K562 (cell line): ENCODE measurements around the gene SCPEP1. TPM values are rescaled to one million over a fixed set of nuclear protein-coding genes. Genes with fewer than 3 reads are reported as not detected.
A peak's percentile ranks its signal among the peaks of the same experiment; 100 is the strongest.

Experiments
- ATAC-seq: fragments of 200-7000 bp; cut with Tn5 transposase; 3 replicates; pipeline ENCODE4 v1.9.1; 2020; ENCODE audit warnings: moderate library complexity
- Bru-seq: library from RNA; stranded (reverse); fragments of 400-500 nt; gene quantifications from one replicate; lab custom pipeline; 2021; lab: Mats Ljungman, UMichigan
- BruChase-seq, 2 experiments: library from RNA; stranded (reverse); fragments of 400-500 nt; gene quantifications; one replicate each; lab custom pipeline; 2021; lab: Mats Ljungman, UMichigan
- BruUV-seq: library from RNA; stranded (reverse); fragments of 400-500 nt; replicated peaks from 2 replicates; lab custom pipeline; 2021; lab: Mats Ljungman, UMichigan
- CTCF ChIA-PET: fragments of 300-600 bp; formaldehyde crosslinking; extraction: SDS; loops from one replicate; lab custom pipeline; 2021; ENCODE audit warnings: low intra/inter-chr PET ratio; lab: Yijun Ruan, JAX
- POLR2A ChIA-PET: fragments of 300-600, 350-650 bp; sonication (Branson Sonifier 250); formaldehyde crosslinking; extraction: SDS; loops from one replicate; lab custom pipeline; 2021; ENCODE audit warnings: antibody characterized with exemption, inconsistent platforms; lab: Yijun Ruan, JAX
- DNase-seq, 4 experiments: peaks; one replicate each; pipeline versions ENCODE4 v3.0.0 to v3.0.0-alpha.2; 2011 to 2018; ENCODE audit warnings: low spot score in 3 of 4, mixed read lengths in 3 of 4; ENCODE audit errors: extremely low read depth in 1 of 4
- FAIRE-seq: peaks from 2 replicates; lab custom pipeline; 2011; peaks lifted over from hg19 to GRCh38; lab: Jason Lieb, UNC
- H2AFZ ChIP-seq: 2 replicates; pipeline ENCODE4 v1.6.0; 2011; ENCODE audit warnings: low read depth, low read length, control low read depth, inconsistent platforms
- H3K27ac ChIP-seq: fragments of 200-600 bp; 3 replicates; pipeline ENCODE4 v1.8.0; 2011; ENCODE audit warnings: low read depth, mild to moderate bottlenecking, control low read depth, inconsistent platforms, low read length, moderate library complexity, mixed read lengths; ENCODE audit errors: extremely low read depth
- H3K27me3 ChIP-seq, 2 experiments: fragments of 300-600 bp in 1 of 2; 2 replicates in 1 of 2; 3 replicates in 1 of 2; pipeline versions ENCODE4 v1.6.0 to v1.8.0; 2011; ENCODE audit warnings: inconsistent platforms in 2 of 2, low read length in 2 of 2, mild to moderate bottlenecking in 1 of 2, mixed read lengths in 1 of 2, moderate library complexity in 1 of 2; ENCODE audit not compliant: control insufficient read depth in 2 of 2, insufficient read depth in 2 of 2
- H3K36me3 ChIP-seq: fragments of 300-600 bp; 3 replicates; pipeline ENCODE4 v1.8.0; 2011; ENCODE audit warnings: mild to moderate bottlenecking, low read length, inconsistent platforms; ENCODE audit not compliant: control insufficient read depth, insufficient read depth
- H3K4me1 ChIP-seq, 2 experiments: fragments of 200-600 bp in 1 of 2; replicated peaks in 1 of 2; 2 replicates in 1 of 2; 3 replicates in 1 of 2; pipeline versions ENCODE4 v1.5.1 to v1.8.0; 2011; ENCODE audit warnings: inconsistent platforms in 2 of 2, low read length in 2 of 2, mild to moderate bottlenecking in 1 of 2, mixed read lengths in 1 of 2, moderate library complexity in 1 of 2; ENCODE audit not compliant: control insufficient read depth in 2 of 2, insufficient read depth in 2 of 2
- H3K4me2 ChIP-seq: 2 replicates; pipeline ENCODE4 v1.6.1; 2011; ENCODE audit warnings: low read length, control low read depth, inconsistent platforms, mixed read lengths; ENCODE audit not compliant: insufficient read depth
- H3K4me3 ChIP-seq: fragments of 200-600 bp; sonication (generic), shearing (Covaris generic); 2 replicates; pipeline ENCODE4 v1.5.1; 2016; ENCODE audit warnings: control low read depth, inconsistent platforms
- H3K79me2 ChIP-seq: fragments of 200-600 bp; 3 replicates; pipeline ENCODE4 v1.8.0; 2011; ENCODE audit warnings: low read length, inconsistent platforms; ENCODE audit not compliant: control insufficient read depth, insufficient read depth
- H3K9ac ChIP-seq, 2 experiments: 2 replicates each; pipeline versions ENCODE4 v1.6.0 to v1.6.1; 2011; ENCODE audit warnings: low read depth in 2 of 2, low read length in 2 of 2, control low read depth in 1 of 2, inconsistent platforms in 1 of 2, mild to moderate bottlenecking in 1 of 2, mixed read lengths in 1 of 2; ENCODE audit not compliant: insufficient read depth in 1 of 2
- H3K9me1 ChIP-seq: one replicate; pipeline ENCODE4 v1.6.0; 2011; ENCODE audit warnings: inconsistent platforms, mild to moderate bottlenecking, low read length, moderate library complexity; ENCODE audit not compliant: control insufficient read depth, insufficient read depth
- H3K9me3 ChIP-seq: replicated peaks from 2 replicates; pipeline ENCODE4 v1.5.1; 2011; ENCODE audit warnings: low read depth, low read length, inconsistent platforms; ENCODE audit not compliant: control insufficient read depth, insufficient read depth
- H4K20me1 ChIP-seq: replicated peaks from 2 replicates; pipeline ENCODE4 v1.6.1; 2011; ENCODE audit warnings: low read length, inconsistent platforms, mixed read lengths; ENCODE audit not compliant: control insufficient read depth, insufficient read depth
- ETV5 ChIP-seq: sonication (generic); formaldehyde crosslinking; IDR thresholded peaks from 2 replicates; pipeline ENCODE4 v1.4.0; 2020; ENCODE audit warnings: low read depth, mild to moderate bottlenecking, missing genetic modification reagents
- GTF2F1 ChIP-seq: IDR thresholded peaks from 2 replicates; pipeline ENCODE4 v1.6.1; 2011; ENCODE audit warnings: low read depth, low read length, improper control_type of control experiment
- PHF20 ChIP-seq: fragments of 450-650 bp; IDR thresholded peaks from 2 replicates; pipeline ENCODE4 v1.6.1; 2018; ENCODE audit not compliant: partially characterized antibody
- PHF8 ChIP-seq: fragments of 200-600 bp; sonication (generic); IDR thresholded peaks from 2 replicates; pipeline ENCODE4 v1.6.1; 2012; ENCODE audit warnings: mixed run types, mild to moderate bottlenecking, inconsistent platforms, low read length, moderate library complexity, borderline replicate concordance
- SMARCA5 ChIP-seq: fragments of 450-650 bp; IDR thresholded peaks from 2 replicates; pipeline ENCODE4 v1.6.1; 2016
- TBP ChIP-seq: optimal IDR thresholded peaks from 2 replicates; pipeline ENCODE3; 2011; ENCODE audit warnings: low read depth, low read length, improper control_type of control experiment
- WGBS: fragments of 100-300 bp; shearing (Covaris generic); methylation state at CpG from one replicate; pipeline ENCODE4 v1.1.6; 2016; ENCODE audit warnings: low coverage, mixed read lengths; ENCODE audit not compliant: insufficient coverage; ENCODE audit errors: missing lambda C conversion rate; 5-methylcytosine and 5-hydroxymethylcytosine counted together
- in situ Hi-C: fragments of 300-500 bp; cut with MboI; formaldehyde crosslinking; loops from 4 replicates; pipeline ENCODE4 v1.15.0; 2018; ENCODE audit warnings: inconsistent platforms, mixed read lengths
- intact Hi-C: fragments of 100-400 bp; cut with micrococcal nuclease; formaldehyde crosslinking; loops from 2 replicates; pipeline ENCODE4 v1.14.2; 2022
- long read RNA-seq, 3 experiments: library from polyadenylated mRNA in 2 of 3; library from RNA in 1 of 3; unstranded in 2 of 3; stranded (forward) in 1 of 3; transcript quantifications; one replicate each; pipeline ENCODE4 v2.0.0, GENCODE V29; 2019 to 2022
- polyA minus RNA-seq, 3 experiments: library from RNA; depleted of rRNA, polyadenylated mRNA; stranded (reverse); fragments of >200 nt; gene quantifications; 2 replicates each; pipeline ENCODE4 v1.2.3, GENCODE V29; 2011
- polyA plus RNA-seq, 8 experiments: library from polyadenylated mRNA; depleted of rRNA in 4 of 8; stranded (reverse) in 5 of 8; unstranded in 3 of 8; fragments of >200 nt; fragmentation: Nextera tagmentation in 2 of 8; fragmentation: Illumina TruSeq in 1 of 8; extraction: Ambion mirVana in 2 of 8; extraction: Trizol in 1 of 8; gene quantifications; 2 replicates each; pipeline versions ENCODE4 v1.2.1 to v1.2.3, GENCODE V29; 2011 to 2014; ENCODE audit warnings: inconsistent platforms in 1 of 8, missing spikeins in 1 of 8
- total RNA-seq, 7 experiments: library from RNA; depleted of rRNA in 6 of 7; stranded (reverse); fragments of >200 nt in 6 of 7; fragmentation: Illumina TruSeq in 2 of 7; extraction: Trizol in 2 of 7; gene quantifications; 2 replicates each; pipeline versions ENCODE4 v1.2.1 to v1.2.3, GENCODE V29; 2011 to 2021; ENCODE audit warnings: low replicate concordance in 1 of 7

Gene SCPEP1
- total RNA-seq (2011; cell fraction: chromatin; rRNA removed; ENCODE audit: low replicate concordance), result 13.2 and 19.1 TPM in 2 replicates
- 15.3 and 21.4 TPM in 2 replicates for total RNA-seq (2011; cell fraction: nucleolus; rRNA removed)
- total RNA-seq (2011; cell fraction: nucleoplasm; rRNA removed), result 16.1 and 19.9 TPM in 2 replicates
- 5.1 and 5.8 TPM in 2 replicates for total RNA-seq (2014; rRNA removed)
- total RNA-seq (2014; rRNA removed; fragmentation: Illumina TruSeq; extraction: Trizol), result 5.7 and 8.2 TPM in 2 replicates
- 7.2 and 7.8 TPM in 2 replicates for total RNA-seq (2015; rRNA removed; fragmentation: Illumina TruSeq; extraction: Trizol)
- 8.1 and 10.0 TPM in 2 replicates for total RNA-seq (2021)
- polyA plus RNA-seq (2011; rRNA removed), result 8.1 TPM in 2 replicates
- polyA plus RNA-seq (2011; cell fraction: cytosol; rRNA removed), result 4.1 and 5.1 TPM in 2 replicates
- polyA plus RNA-seq (2011; cell fraction: nucleus; rRNA removed), result 12.2 and 20.2 TPM in 2 replicates
- polyA plus RNA-seq (2012), result 9.6 and 13.4 TPM in 2 replicates
- 6.6 TPM in 2 replicates for polyA plus RNA-seq (2014; fragmentation: Illumina TruSeq; extraction: Trizol)
- 10 to 100 TPM; 12.2 to 14.8 TPM for polyA plus RNA-seq (2014; fragmentation: Nextera tagmentation; extraction: Ambion mirVana)
- polyA plus RNA-seq (2014; rRNA removed), result 5.4 and 6.8 TPM in 2 replicates
- polyA minus RNA-seq (2011; rRNA and poly(A)+ RNA removed), result 2.9 and 4.1 TPM in 2 replicates
- 2.6 and 3.1 TPM in 2 replicates for polyA minus RNA-seq (2011; cell fraction: cytosol; rRNA and poly(A)+ RNA removed)
- polyA minus RNA-seq (2011; cell fraction: nucleus; rRNA and poly(A)+ RNA removed), result 3.3 and 4.4 TPM in 2 replicates
- percentile 48 among the genes with signal in this experiment for Bru-seq, nascent RNA
- BruChase-seq, experiment 1, labeled RNA remaining after a 2-hour chase, result percentile 46 among the genes with signal in this experiment
- BruChase-seq, experiment 2, labeled RNA remaining after a 6-hour chase, result percentile 53 among the genes with signal in this experiment
- long read RNA-seq, experiment 1, transcript SCPEP1-201 (13 exons, 1,942 nt), result major isoform, 20 of 23 reads
- long read RNA-seq, experiment 1, partial matches to known transcripts, result 1 of 23 reads
- long read RNA-seq, experiment 1, other reads (novel, unspliced or antisense), result 2 of 23 reads
- long read RNA-seq, experiment 2, transcript SCPEP1-201 (13 exons, 1,942 nt), result major isoform, 6 of 8 reads
- long read RNA-seq, experiment 2, partial matches to known transcripts, result 2 of 8 reads
- long read RNA-seq, experiment 2, other reads (novel, unspliced or antisense), result 0 of 8 reads
- long read RNA-seq, experiment 3, transcript SCPEP1-201 (13 exons, 1,942 nt), result major isoform, 8 of 10 reads
- long read RNA-seq, experiment 3, partial matches to known transcripts, result 0 of 10 reads
- long read RNA-seq, experiment 3, other reads (novel, unspliced or antisense), result 2 of 10 reads

GRCh38 chr17:56977673-56978395 is at the start of gene SCPEP1:
Gene SCPEP1 (plus strand): TSS chr17:56978131. CDS start chr17:56978160, 29 bp downstream.
- Histone ChIP-seq H3K4me2 (peak within 1 kb of the TSS; percentile 93), H3K79me2 (no peaks in the 10 kb centered on the region), H3K4me1 (peaks cover 19 to 27% of the 10 kb centered on the region in 2 experiments; a peak in 4 of 5 replicates), H3K9me3 (no peaks in the 10 kb centered on the region), H3K27me3 (no peaks in the 10 kb centered on the region), H2AFZ (peak within 1 kb of the TSS; percentile 99), H4K20me1 (no peaks in the 10 kb centered on the region), H3K4me3 (peak within 1 kb of the TSS; percentile 64), H3K9me1 (no peaks in the 10 kb centered on the region), H3K36me3 (no peaks in the 10 kb centered on the region), H3K27ac (peak within 1 kb of the TSS; percentile 38), H3K9ac (peak within 1 kb of the TSS; percentile 62 to 85)
- intact Hi-C loops, result no loop called here
- DNase-seq (peak; percentile 77 to 98 (median 96)), FAIRE-seq (peak; percentile 52), ATAC-seq (peak; percentile 94)
- CTCF ChIA-PET, result no interaction called here
- POLR2A ChIA-PET, result interaction anchor here (0.6 to 1.7 kb wide), 8 partner anchors 8 to 812 kb away, joined by 3 to 7 read pairs (median 4); partner anchors contain the start of gene COIL
- BruUV-seq, result no TSS peak
- in situ Hi-C loops, result no loop called here
- WGBS, result under 1% methylated on average over 19 of the region's 42 CpGs
- TF ChIP-seq TBP, result peak; percentile 60
- no peak for TF ChIP-seq SMARCA5
- TF ChIP-seq PHF20, result peak; percentile 43
- TF ChIP-seq ETV5 (CRISPR knock-in tag), result no peak
- TF ChIP-seq GTF2F1, result no peak
- TF ChIP-seq PHF8, result peak; percentile 42; the same call in 1 of the 2 replicates
